HL-60 (cell line): ENCODE measurements around the gene FZR1.
"Not testable (repeated sequence)": the region's sequence is repeated elsewhere in the genome, so short reads cannot be mapped to it uniquely, and the experiment has no call there.

Experiments
- DNase-seq, 2 experiments: peaks; one replicate each; pipeline ENCODE4 v3.0.0-alpha.2; 2010 to 2020; ENCODE audit warnings: low read depth in 1 of 2, low spot score in 1 of 2
- H3K27ac ChIP-seq: fragments of 250-450 bp; sonication (Bioruptor Pico); replicated peaks from 2 replicates; pipeline ENCODE4 v1.5.1; 2020; ENCODE audit warnings: mild to moderate bottlenecking, moderate library complexity
- H3K27me3 ChIP-seq: fragments of 250-450 bp; sonication (Bioruptor Pico); 2 replicates; pipeline ENCODE4 v1.5.1; 2021; ENCODE audit warnings: mild to moderate bottlenecking, moderate library complexity; ENCODE audit not compliant: insufficient read depth, poor library complexity, severe bottlenecking
- H3K4me3 ChIP-seq: replicated peaks from 2 replicates; pipeline ENCODE4 v1.5.1; 2011; ENCODE audit warnings: mild to moderate bottlenecking, control low read depth, low read length; ENCODE audit not compliant: insufficient read depth
- CTCF ChIP-seq: IDR thresholded peaks from one replicate; pipeline ENCODE4 v1.5.1; 2011; ENCODE audit warnings: low read length, control low read depth, inconsistent platforms; ENCODE audit not compliant: insufficient read depth
- GABPA ChIP-seq: IDR thresholded peaks from 2 replicates; pipeline ENCODE4 v1.6.1; 2012; ENCODE audit warnings: low read depth
- POLR2AphosphoS5 ChIP-seq: IDR thresholded peaks from 2 replicates; pipeline ENCODE4 v1.6.1; 2012; ENCODE audit warnings: low read depth
- REST ChIP-seq: IDR thresholded peaks from 2 replicates; pipeline ENCODE4 v1.6.1; 2012; ENCODE audit warnings: low read depth; ENCODE audit not compliant: insufficient replicate concordance
- SPI1 ChIP-seq: IDR thresholded peaks from 2 replicates; pipeline ENCODE4 v1.6.1; 2012; ENCODE audit warnings: low read depth, mild to moderate bottlenecking, borderline replicate concordance

Gene FZR1

GRCh38 chr19:3528080-3528479, 22.0 kb downstream of the FZR1 start:
- Histone ChIP-seq H3K27ac (no peak overlapping the region), H3K4me3 (no peak overlapping the region), H3K27me3 (no peaks in the 10 kb centered on the region)
- no peak for TF ChIP-seq GABPA
- TF ChIP-seq CTCF, result no peak
- no peak for TF ChIP-seq SPI1
- no peak for TF ChIP-seq REST
- no peak for TF ChIP-seq POLR2AphosphoS5
- no peak for DNase-seq

- H3K4me3 ChIP-seq, result no peak overlapping the region
- no peaks in the 10 kb centered on the region for H3K27me3 ChIP-seq
- no peak for TF ChIP-seq POLR2AphosphoS5
- no peak for TF ChIP-seq REST
- TF ChIP-seq SPI1, result no peak
- no peak for TF ChIP-seq GABPA
- TF ChIP-seq CTCF, result no peak
- H3K27ac ChIP-seq, result no peak overlapping the region
- DNase-seq, result no peak
Observed at GRCh38 chr19:3528539-3529211, 22.6 kb downstream of the FZR1 start.

GRCh38 chr19:3529299-3529698, 23.2 kb downstream of the FZR1 start:
- not testable (repeated sequence) for H3K27ac ChIP-seq, DNase-seq, H3K27me3 ChIP-seq, H3K4me3 ChIP-seq

- H3K4me3 ChIP-seq, result no peak overlapping the region
- H3K27ac ChIP-seq, result no peak overlapping the region
- no peak for TF ChIP-seq POLR2AphosphoS5
- TF ChIP-seq GABPA, result no peak
- no peak for TF ChIP-seq REST
- no peak for TF ChIP-seq CTCF
- TF ChIP-seq SPI1, result no peak
- DNase-seq, result no peak
- no peaks in the 10 kb centered on the region for H3K27me3 ChIP-seq
Observed at GRCh38 chr19:3530389-3530788, 24.3 kb downstream of the FZR1 start.
